Fibroblast of pulmonary artery (primary cell): ENCODE results near the gene SERTAD4.

ENCODE experiments used
- DNase-seq: peaks from one replicate; pipeline ENCODE4 v3.0.0-alpha.2; 2010; ENCODE audit warnings: low read depth
- H3K4me3 ChIP-seq: replicated peaks from 2 replicates; pipeline ENCODE4 v1.5.1; 2011; ENCODE audit warnings: low read depth, mild to moderate bottlenecking, control low read depth, low read length, moderate library complexity
- TF ChIP-seq, protein P1 (sequence below): IDR thresholded peaks from 2 replicates; pipeline ENCODE4 v1.5.1; 2011; ENCODE audit warnings: mild to moderate bottlenecking, control low read depth, low read length, inconsistent platforms; ENCODE audit errors: missing control alignments

Gene SERTAD4

DNA sequence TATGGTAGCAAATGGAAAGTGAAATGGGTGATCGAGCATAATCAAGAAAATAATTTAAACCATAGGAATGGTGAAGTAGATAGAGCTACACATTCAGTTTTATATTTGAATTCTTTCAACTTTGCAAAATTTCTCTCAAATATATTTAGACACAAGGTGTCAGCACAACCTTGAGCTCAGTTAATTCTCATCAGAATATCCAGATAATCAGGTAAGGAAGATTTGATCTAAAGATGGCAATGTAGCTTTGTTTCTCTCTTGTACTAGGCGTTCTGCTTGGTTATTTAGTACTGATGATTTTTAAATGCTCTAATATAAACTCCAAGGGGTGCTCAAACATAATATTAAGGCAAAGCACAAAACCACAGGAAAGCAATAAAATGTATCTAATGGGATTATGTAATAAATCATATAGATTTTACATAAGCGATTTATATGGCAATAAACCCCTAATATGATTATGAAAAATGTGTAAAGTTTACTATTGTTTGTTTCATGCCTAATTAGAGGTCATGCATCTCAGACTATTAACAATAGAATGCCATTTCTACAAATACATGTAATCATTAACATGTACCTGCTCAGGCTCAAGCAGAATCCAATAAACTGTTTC is 32.4 kb upstream of the SERTAD4 start:
- no peak for DNase-seq
- no peak overlapping the region for H3K4me3 ChIP-seq
- TF ChIP-seq, protein P1, sequence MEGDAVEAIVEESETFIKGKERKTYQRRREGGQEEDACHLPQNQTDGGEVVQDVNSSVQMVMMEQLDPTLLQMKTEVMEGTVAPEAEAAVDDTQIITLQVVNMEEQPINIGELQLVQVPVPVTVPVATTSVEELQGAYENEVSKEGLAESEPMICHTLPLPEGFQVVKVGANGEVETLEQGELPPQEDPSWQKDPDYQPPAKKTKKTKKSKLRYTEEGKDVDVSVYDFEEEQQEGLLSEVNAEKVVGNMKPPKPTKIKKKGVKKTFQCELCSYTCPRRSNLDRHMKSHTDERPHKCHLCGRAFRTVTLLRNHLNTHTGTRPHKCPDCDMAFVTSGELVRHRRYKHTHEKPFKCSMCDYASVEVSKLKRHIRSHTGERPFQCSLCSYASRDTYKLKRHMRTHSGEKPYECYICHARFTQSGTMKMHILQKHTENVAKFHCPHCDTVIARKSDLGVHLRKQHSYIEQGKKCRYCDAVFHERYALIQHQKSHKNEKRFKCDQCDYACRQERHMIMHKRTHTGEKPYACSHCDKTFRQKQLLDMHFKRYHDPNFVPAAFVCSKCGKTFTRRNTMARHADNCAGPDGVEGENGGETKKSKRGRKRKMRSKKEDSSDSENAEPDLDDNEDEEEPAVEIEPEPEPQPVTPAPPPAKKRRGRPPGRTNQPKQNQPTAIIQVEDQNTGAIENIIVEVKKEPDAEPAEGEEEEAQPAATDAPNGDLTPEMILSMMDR = peak; percentile 0

- H3K4me3 ChIP-seq = no peak overlapping the region
- TF ChIP-seq, protein P1 = no peak
- no peak for DNase-seq
Observed at GRCh38 chr1:210201681-210202080, 30.9 kb upstream of the SERTAD4 start.

- DNase-seq = no peak
- TF ChIP-seq, protein P1 = no peak
- no peak overlapping the region for H3K4me3 ChIP-seq
Observed at GRCh38 chr1:210207597-210208450, 24.8 kb upstream of the SERTAD4 start.

DNA sequence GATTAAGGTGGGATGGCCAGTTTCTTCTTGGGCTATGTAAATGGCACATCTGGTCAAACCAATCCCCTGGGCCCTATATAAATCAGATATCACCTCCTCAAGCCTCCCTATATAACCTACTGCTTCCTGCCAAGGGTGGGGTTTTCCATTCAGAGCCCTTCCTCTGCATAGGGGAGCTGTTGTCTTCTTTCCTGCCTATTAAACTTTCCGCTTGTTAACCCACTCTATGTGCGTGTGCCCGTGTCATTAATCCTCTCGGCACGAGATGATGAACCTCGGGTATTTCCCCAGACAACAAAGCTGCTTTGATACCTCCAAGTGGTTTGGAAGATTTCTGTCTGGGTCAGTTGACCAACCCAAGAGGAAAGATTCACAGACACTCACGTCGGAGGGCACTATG is 19.3 kb upstream of the SERTAD4 start:
- no peak overlapping the region for H3K4me3 ChIP-seq
- TF ChIP-seq, protein P1 = no peak
- DNase-seq = no peak

DNA sequence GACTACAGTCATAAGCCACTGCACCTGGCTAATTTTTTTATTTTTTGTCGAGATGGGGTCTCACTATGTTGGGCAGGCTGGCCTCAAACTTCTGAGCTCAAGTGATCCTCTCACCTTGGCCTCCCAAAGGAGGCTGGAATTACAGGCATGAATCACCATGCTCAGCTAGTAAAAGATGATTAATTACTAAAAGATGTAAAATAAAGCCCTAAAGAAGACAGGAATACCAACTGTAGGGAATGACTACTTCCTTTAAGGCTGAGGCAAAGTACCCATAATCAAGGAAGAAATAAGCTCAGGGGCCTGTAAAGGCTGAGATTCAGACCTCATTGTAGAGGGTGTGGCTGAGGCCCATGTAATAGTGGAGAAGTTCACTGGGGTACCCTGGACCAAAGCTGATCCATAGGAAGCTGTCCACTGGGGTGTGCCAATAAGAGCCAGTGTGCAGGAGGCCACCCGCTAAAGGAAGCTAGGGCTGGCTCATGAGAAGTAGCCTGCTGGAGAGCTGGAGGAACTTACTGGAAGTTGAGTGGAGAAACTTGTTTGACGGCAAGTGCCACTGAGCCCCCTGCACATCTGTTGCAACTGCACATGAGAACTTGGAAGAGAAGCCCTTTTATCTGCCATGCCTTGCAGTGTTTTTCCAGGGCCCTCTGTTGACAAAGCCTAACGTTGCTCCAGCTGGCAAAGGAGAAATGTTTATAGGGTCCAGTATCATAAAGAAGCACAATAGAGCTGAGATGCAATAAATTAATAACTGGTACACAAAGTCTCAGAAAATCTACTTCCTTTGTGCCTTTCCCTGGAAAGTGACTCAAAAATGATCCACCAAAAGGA is 17.8 kb upstream of the SERTAD4 start:
- no peak overlapping the region for H3K4me3 ChIP-seq
- TF ChIP-seq, protein P1 = no peak
- DNase-seq = no peak

- TF ChIP-seq, protein P1 = no peak
- no peak overlapping the region for H3K4me3 ChIP-seq
Observed at GRCh38 chr1:210217482-210217881, 15.1 kb upstream of the SERTAD4 start.

More at GRCh38 chr1:210217482-210217881, 15.1 kb upstream of the SERTAD4 start:
- no peak for DNase-seq
